Vagina (tissue), 2 donors: ENCODE data around the gene GNG7. TPM values are rescaled to one million over a fixed set of nuclear protein-coding genes. Genes with fewer than 3 reads are reported as not detected.
"Not testable (repeated sequence)": the region's sequence is repeated elsewhere in the genome, so short reads cannot be mapped to it uniquely, and the experiment has no call there.

Experiments used
- DNase-seq, 2 donors: peaks; one replicate each; pipeline ENCODE4 v3.0.0-alpha.2; 2017; ENCODE audit errors: extremely low spot score in 2 of 2
- H3K27ac ChIP-seq: fragments of 200-600 bp; sonication (generic); one replicate; pipeline ENCODE4 v1.5.1; 2019
- H3K27me3 ChIP-seq: fragments of 200-600 bp; sonication (generic); one replicate; pipeline ENCODE4 v1.5.1; 2019
- H3K36me3 ChIP-seq, 2 donors: fragments of 200-600 bp; sonication (generic); one replicate each; pipeline ENCODE4 v1.5.1; 2017 to 2019
- H3K4me1 ChIP-seq: fragments of 200-600 bp; sonication (generic); one replicate; pipeline ENCODE4 v1.5.1; 2019
- H3K4me3 ChIP-seq, 2 donors: fragments of 200-600 bp; sonication (generic); 1 replicate in 1 of 2; 2 replicates in 1 of 2; pipeline ENCODE4 v1.5.1; 2016 to 2019
- H3K9me3 ChIP-seq: fragments of 200-600 bp; sonication (generic); one replicate; pipeline ENCODE4 v1.5.1; 2019
- POLR2A ChIP-seq, 2 donors: fragments of 450-650 bp; IDR thresholded peaks; one replicate each; pipeline ENCODE4 v1.6.1; 2017; ENCODE audit warnings: antibody characterized with exemption in 2 of 2, mild to moderate bottlenecking in 2 of 2, moderate library complexity in 2 of 2
- POLR2AphosphoS5 ChIP-seq, 2 donors: sonication (generic); formaldehyde crosslinking; IDR thresholded peaks; one replicate each; pipeline ENCODE4 v1.9.0; 2017; ENCODE audit warnings: antibody characterized with exemption in 2 of 2, mild to moderate bottlenecking in 2 of 2, low read depth in 1 of 2; ENCODE audit not compliant: insufficient read depth in 1 of 2
- intact Hi-C: fragments of 100-400 bp; cut with DNase I; formaldehyde crosslinking; loops from one replicate; pipeline ENCODE4 v1.15.1; 2023
- total RNA-seq: library from RNA; depleted of rRNA; stranded (reverse); fragments of >200 nt; gene quantifications from one replicate; pipeline ENCODE4 v1.2.3, GENCODE V29; 2016
- TF ChIP-seq, protein P1 (sequence below), 3 experiments: fragments of 450-650 bp in 2 of 3; fragments of 200-600 bp in 1 of 3; sonication (generic) in 1 of 3; IDR thresholded peaks; one replicate each; pipeline ENCODE4 v1.5.1; 2017 to 2019; ENCODE audit warnings: antibody characterized with exemption in 3 of 3, mild to moderate bottlenecking in 2 of 3, moderate library complexity in 2 of 3

The GNG7 gene
- total RNA-seq, 1 donor from 2014 or later, result 2.0 TPM

GRCh38 chr19:2653710-2654707 lies 48.5 kb downstream of the GNG7 start:
- no peaks in the 10 kb centered on the region for H3K36me3 ChIP-seq
- no peak for TF ChIP-seq POLR2AphosphoS5 (IDR thresholded peaks at IDR 0.05; ENCODE audit: insufficient read depth in 1 of 2, low read depth in 1 of 2)
- TF ChIP-seq POLR2A (IDR thresholded peaks at IDR 0.05), result no peak
- TF ChIP-seq, protein P1, sequence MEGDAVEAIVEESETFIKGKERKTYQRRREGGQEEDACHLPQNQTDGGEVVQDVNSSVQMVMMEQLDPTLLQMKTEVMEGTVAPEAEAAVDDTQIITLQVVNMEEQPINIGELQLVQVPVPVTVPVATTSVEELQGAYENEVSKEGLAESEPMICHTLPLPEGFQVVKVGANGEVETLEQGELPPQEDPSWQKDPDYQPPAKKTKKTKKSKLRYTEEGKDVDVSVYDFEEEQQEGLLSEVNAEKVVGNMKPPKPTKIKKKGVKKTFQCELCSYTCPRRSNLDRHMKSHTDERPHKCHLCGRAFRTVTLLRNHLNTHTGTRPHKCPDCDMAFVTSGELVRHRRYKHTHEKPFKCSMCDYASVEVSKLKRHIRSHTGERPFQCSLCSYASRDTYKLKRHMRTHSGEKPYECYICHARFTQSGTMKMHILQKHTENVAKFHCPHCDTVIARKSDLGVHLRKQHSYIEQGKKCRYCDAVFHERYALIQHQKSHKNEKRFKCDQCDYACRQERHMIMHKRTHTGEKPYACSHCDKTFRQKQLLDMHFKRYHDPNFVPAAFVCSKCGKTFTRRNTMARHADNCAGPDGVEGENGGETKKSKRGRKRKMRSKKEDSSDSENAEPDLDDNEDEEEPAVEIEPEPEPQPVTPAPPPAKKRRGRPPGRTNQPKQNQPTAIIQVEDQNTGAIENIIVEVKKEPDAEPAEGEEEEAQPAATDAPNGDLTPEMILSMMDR (IDR thresholded peaks at IDR 0.05), result no peak
- H3K9me3 ChIP-seq, result no peaks in the 10 kb centered on the region
- no peak overlapping the region for H3K27ac ChIP-seq
- intact Hi-C loops, result loop anchor here (5.0 kb wide), 1 partner anchor 93 kb away; no protein-coding TSS in a partner anchor
- H3K27me3 ChIP-seq, result no peaks in the 10 kb centered on the region
- no peaks in the 10 kb centered on the region for H3K4me1 ChIP-seq
- no peak for DNase-seq
- H3K4me3 ChIP-seq, result no peak overlapping the region

DNA sequence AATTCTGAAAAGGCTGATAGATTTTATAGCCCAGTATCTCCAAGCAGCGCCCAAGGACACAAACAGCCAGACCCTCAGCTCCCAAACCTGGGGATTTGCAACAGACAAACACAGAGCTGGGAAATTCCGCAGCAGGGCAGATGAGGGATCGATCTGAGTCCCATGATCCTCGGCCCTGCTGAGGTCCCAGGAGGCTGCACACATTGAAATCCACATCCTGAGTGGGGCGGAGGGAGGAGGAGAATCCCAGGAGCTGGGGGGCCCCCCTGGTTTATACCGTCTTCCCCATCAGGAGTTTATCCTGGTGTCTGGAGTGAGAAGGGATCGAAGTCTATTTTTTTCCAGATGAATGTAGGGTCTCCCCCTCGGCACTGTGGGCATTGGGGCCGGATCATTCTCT lies 49.3 kb downstream of the GNG7 start:
- H3K4me3 ChIP-seq, result no peak overlapping the region
- no peak for DNase-seq
- H3K27me3 ChIP-seq, result no peaks in the 10 kb centered on the region
- intact Hi-C loops, result loop anchor here (5.0 kb wide), 1 partner anchor 94 kb away; no protein-coding TSS in a partner anchor
- no peaks in the 10 kb centered on the region for H3K9me3 ChIP-seq
- TF ChIP-seq POLR2AphosphoS5 (IDR thresholded peaks at IDR 0.05; ENCODE audit: insufficient read depth in 1 of 2, low read depth in 1 of 2), result no peak
- TF ChIP-seq, protein P1 (IDR thresholded peaks at IDR 0.05), result no peak
- TF ChIP-seq POLR2A (IDR thresholded peaks at IDR 0.05), result no peak
- H3K4me1 ChIP-seq, result no peaks in the 10 kb centered on the region
- no peaks in the 10 kb centered on the region for H3K36me3 ChIP-seq
- H3K27ac ChIP-seq, result no peak overlapping the region

DNA sequence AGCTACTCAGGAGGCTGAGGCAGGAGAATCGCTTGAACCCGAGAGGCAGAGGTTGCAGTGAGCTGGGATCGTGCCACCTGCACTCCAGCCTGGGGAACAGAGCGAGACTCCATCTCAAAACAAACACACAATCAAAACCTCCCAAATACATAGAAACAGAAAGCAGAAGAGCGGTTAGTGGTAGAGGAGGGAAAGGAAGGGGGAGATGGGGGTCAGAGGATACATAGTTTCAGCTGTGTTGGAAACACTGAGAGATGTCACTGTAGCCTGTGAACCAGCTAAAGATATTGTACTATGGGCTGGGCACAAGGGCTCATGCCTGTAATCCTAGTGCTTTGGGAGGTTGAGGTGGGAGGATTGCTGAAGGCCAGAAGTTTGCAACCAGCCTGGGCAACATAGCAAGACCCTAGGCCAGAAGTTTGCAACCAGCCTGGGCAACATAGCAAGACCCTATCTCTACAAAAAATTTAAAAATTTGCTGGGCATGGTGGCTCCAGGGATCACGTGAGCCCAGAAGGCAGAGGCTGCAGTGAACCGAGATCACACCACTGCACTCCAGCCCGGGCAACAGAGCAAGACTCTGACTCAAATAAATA lies 49.9 kb downstream of the GNG7 start:
- Histone ChIP-seq H3K27me3 (no peaks in the 10 kb centered on the region), H3K36me3 (no peaks in the 10 kb centered on the region), H3K4me3 (no peak overlapping the region), H3K9me3 (no peaks in the 10 kb centered on the region), H3K4me1 (no peaks in the 10 kb centered on the region), H3K27ac (no peak overlapping the region)
- intact Hi-C loops, result loop anchor here (5.0 kb wide), 1 partner anchor 95 kb away; no protein-coding TSS in a partner anchor
- TF ChIP-seq, protein P1 (IDR thresholded peaks at IDR 0.05), result no peak
- TF ChIP-seq POLR2AphosphoS5 (IDR thresholded peaks at IDR 0.05; ENCODE audit: insufficient read depth in 1 of 2, low read depth in 1 of 2) (no peak), POLR2A (IDR thresholded peaks at IDR 0.05) (no peak)
- DNase-seq, result no peak

- H3K36me3 ChIP-seq, H3K9me3 ChIP-seq, H3K27me3 ChIP-seq, DNase-seq, H3K27ac ChIP-seq, H3K4me1 ChIP-seq, H3K4me3 ChIP-seq: not testable (repeated sequence)
- intact Hi-C loops, result loop anchor here (5.0 kb wide), 1 partner anchor 96 kb away; no protein-coding TSS in a partner anchor
These were observed 51.3 kb downstream of the GNG7 start for GRCh38 chr19:2651002-2651733.

GRCh38 chr19:2650515-2650914 lies 52.0 kb downstream of the GNG7 start:
- Histone ChIP-seq H3K27ac (no peak overlapping the region), H3K4me1 (no peaks in the 10 kb centered on the region), H3K36me3 (no peaks in the 10 kb centered on the region), H3K27me3 (no peaks in the 10 kb centered on the region), H3K9me3 (no peaks in the 10 kb centered on the region), H3K4me3 (no peak overlapping the region)
- TF ChIP-seq POLR2A (IDR thresholded peaks at IDR 0.05) (no peak), POLR2AphosphoS5 (IDR thresholded peaks at IDR 0.05; ENCODE audit: insufficient read depth in 1 of 2, low read depth in 1 of 2) (no peak)
- TF ChIP-seq, protein P1 (IDR thresholded peaks at IDR 0.05), result no peak
- intact Hi-C loops, result loop anchor here (5.0 kb wide), 1 partner anchor 97 kb away; no protein-coding TSS in a partner anchor
- no peak for DNase-seq
